Cerebellar cortex (tissue), 1 donor: ENCODE results near the gene CCL5.
"Not testable (repeated sequence)": the region's sequence is repeated elsewhere in the genome, so short reads cannot be mapped to it uniquely, and the experiment has no call there.

Experiments
- DNase-seq: peaks from one replicate; pipeline ENCODE4 v3.0.0-alpha.2; 2015; ENCODE audit warnings: low spot score

The CCL5 gene

GRCh38 chr17:35898283-35899070 is 18.3 kb upstream of the CCL5 start:
- peak; percentile 1 for DNase-seq

GRCh38 chr17:35897772-35898171 is 17.6 kb upstream of the CCL5 start:
- DNase-seq, result not testable (repeated sequence)

GRCh38 chr17:35895636-35896587 is 15.8 kb upstream of the CCL5 start:
- no peak for DNase-seq

GRCh38 chr17:35894206-35894605 is 14.0 kb upstream of the CCL5 start:
- no peak for DNase-seq

- DNase-seq, result no peak
Observed at GRCh38 chr17:35893751-35894150, 13.6 kb upstream of the CCL5 start.

- DNase-seq, result no peak
Observed at GRCh38 chr17:35892091-35893035, 12.2 kb upstream of the CCL5 start.

- DNase-seq, result no peak
Observed at GRCh38 chr17:35891269-35891668, 11.1 kb upstream of the CCL5 start.

- DNase-seq, result no peak
Observed at GRCh38 chr17:35890774-35891155, 10.6 kb upstream of the CCL5 start.

- DNase-seq, result peak; percentile 1
Observed at GRCh38 chr17:35889818-35890773, 9.9 kb upstream of the CCL5 start.

GRCh38 chr17:35889241-35889640 is 9.1 kb upstream of the CCL5 start:
- no peak for DNase-seq

- no peak for DNase-seq
Observed at GRCh38 chr17:35878361-35878760, 1.8 kb downstream of the CCL5 start.

- DNase-seq, result no peak
Observed at GRCh38 chr17:35877345-35878029, 2.7 kb downstream of the CCL5 start.

GRCh38 chr17:35876534-35876933 is 3.6 kb downstream of the CCL5 start:
- no peak for DNase-seq

- DNase-seq, result no peak
Observed at GRCh38 chr17:35875800-35876139, 4.4 kb downstream of the CCL5 start.

GRCh38 chr17:35875072-35875799 is 4.9 kb downstream of the CCL5 start:
- DNase-seq, result no peak

- no peak for DNase-seq
Observed at GRCh38 chr17:35872196-35872980, 7.8 kb downstream of the CCL5 start.

- no peak for DNase-seq
Observed at GRCh38 chr17:35870906-35871819, 9.0 kb downstream of the CCL5 start.

GRCh38 chr17:35868737-35869136 is 11.4 kb downstream of the CCL5 start, which contains the start of gene HEATR9:
TSS of gene HEATR9 (minus strand) at chr17:35868891. CDS start at chr17:35868742, 149 bp downstream.
- DNase-seq, result no peak
